ENCODE results near the gene DPYSL5. TPM values are rescaled to one million over a fixed set of nuclear protein-coding genes. Genes with fewer than 3 reads are reported as not detected.

Gene DPYSL5
- total and polyA plus RNA-seq, 2 of the 13 experiments (the other 11 are each of a cell fraction or from before 2014, with no cell fraction given) = 0.15 TPM; not detected in 1

GRCh38 chr2:26925100-26925791 is 77.3 kb downstream of the DPYSL5 start (continued):
- peak; percentile 62 for TF ChIP-seq ARID4A (CRISPR knock-in tag; IDR thresholded peaks at IDR 0.05; ENCODE audit: borderline replicate concordance)
- no peak for TF ChIP-seq NCOA1 (CRISPR knock-in tag; IDR thresholded peaks at IDR 0.05)
- TF ChIP-seq YEATS4 (CRISPR knock-in tag; IDR thresholded peaks at IDR 0.05; ENCODE audit: borderline replicate concordance) = peak; percentile 74
- TF ChIP-seq ZBTB37 (CRISPR knock-in tag; IDR thresholded peaks at IDR 0.05) = peak; percentile 56; the same call in 1 of the 2 replicates
- TF ChIP-seq GPN1 (CRISPR knock-in tag; IDR thresholded peaks at IDR 0.05; ENCODE audit: borderline replicate concordance) = no peak
- peak; percentile 89 for TF ChIP-seq PHF21A (CRISPR knock-in tag; IDR thresholded peaks at IDR 0.05)
- TF ChIP-seq RBM39 (IDR thresholded peaks at IDR 0.05; ENCODE audit: low read depth, low read length, poor library complexity, severe bottlenecking) = no peak
- 0 out of 2 replicates have a peak, but pooled peaks have one; percentile 30 for TF ChIP-seq TFAP4 (IDR thresholded peaks at IDR 0.05; ENCODE audit: borderline replicate concordance, low read depth)
- no peak; the same call in 1 of the 2 replicates for TF ChIP-seq ZNF3 (CRISPR knock-in tag; IDR thresholded peaks at IDR 0.05)
- peak; percentile 67 for TF ChIP-seq ZNF501 (CRISPR knock-in tag; IDR thresholded peaks at IDR 0.05)
- TF ChIP-seq ZMYM2 (CRISPR knock-in tag; IDR thresholded peaks at IDR 0.05) = peak; percentile 67; the same call in 1 of the 2 replicates
- TF ChIP-seq HIVEP1 (CRISPR knock-in tag; IDR thresholded peaks at IDR 0.05) = peak; percentile 56
- TF ChIP-seq NCOA2 (CRISPR knock-in tag; IDR thresholded peaks at IDR 0.05) = peak; percentile 75
- TF ChIP-seq ZNF569 (CRISPR knock-in tag; IDR thresholded peaks at IDR 0.05; ENCODE audit: borderline replicate concordance) = no peak
- no peak for TF ChIP-seq ZNF431 (CRISPR knock-in tag; IDR thresholded peaks at IDR 0.05; ENCODE audit: borderline replicate concordance, low read depth)
- TF ChIP-seq DPF2 (CRISPR knock-in tag; IDR thresholded peaks at IDR 0.05; ENCODE audit: borderline replicate concordance, low read depth) = peak; percentile 84; the same call in 1 of the 2 replicates
- no peak for TF ChIP-seq RELA (CRISPR knock-in tag; IDR thresholded peaks at IDR 0.05)
- TF ChIP-seq FOXC1 (CRISPR knock-in tag; IDR thresholded peaks at IDR 0.05; ENCODE audit: borderline replicate concordance) = 0 out of 2 replicates have a peak, but pooled peaks have one; percentile 20
- no peak for TF ChIP-seq SRF (IDR thresholded peaks at IDR 0.05; ENCODE audit: low read depth, low read length)
- peak; percentile 56; the same call in 1 of the 2 replicates for TF ChIP-seq TRAFD1 (CRISPR knock-in tag; IDR thresholded peaks at IDR 0.05; ENCODE audit: borderline replicate concordance)
- peak; percentile 57 for TF ChIP-seq POLR2AphosphoS5 (IDR thresholded peaks at IDR 0.05; ENCODE audit: low read depth, low read length)

All from HepG2 (cell line).